Suprapubic skin (tissue), 4 donors: ENCODE results near the gene CEP112. TPM values are rescaled to one million over a fixed set of nuclear protein-coding genes. Genes with fewer than 3 reads are reported as not detected.
A peak's percentile ranks its signal among the peaks of the same experiment; 100 is the strongest.
"Not testable (repeated sequence)": the region's sequence is repeated elsewhere in the genome, so short reads cannot be mapped to it uniquely, and the experiment has no call there.

ENCODE experiments used
- DNase-seq, 2 donors: peaks; one replicate each; pipeline ENCODE4 v3.0.0-alpha.2; 2019; ENCODE audit warnings: low spot score in 2 of 2
- H3K27ac ChIP-seq: fragments of 200-600 bp; sonication (generic); one replicate; pipeline ENCODE4 v1.5.1; 2019
- H3K27me3 ChIP-seq: fragments of 200-600 bp; sonication (generic); one replicate; pipeline ENCODE4 v1.5.1; 2019
- H3K36me3 ChIP-seq: fragments of 200-600 bp; sonication (generic); one replicate; pipeline ENCODE4 v1.5.1; 2019
- H3K4me1 ChIP-seq: fragments of 200-600 bp; sonication (generic); one replicate; pipeline ENCODE4 v1.5.1; 2019
- H3K4me3 ChIP-seq: fragments of 200-600 bp; sonication (generic); one replicate; pipeline ENCODE4 v1.5.1; 2019; ENCODE audit warnings: mild to moderate bottlenecking
- H3K9me3 ChIP-seq: fragments of 200-600 bp; sonication (generic); one replicate; pipeline ENCODE4 v1.5.1; 2019
- CTCF ChIP-seq, 2 donors: fragments of 200-600 bp in 1 of 2; fragments of 450-650 bp in 1 of 2; sonication (generic) in 1 of 2; IDR thresholded peaks; one replicate each; pipeline ENCODE4 v1.5.1; 2016 to 2019; ENCODE audit warnings: antibody characterized with exemption in 2 of 2, mild to moderate bottlenecking in 1 of 2, moderate library complexity in 1 of 2
- EP300 ChIP-seq: sonication (generic); formaldehyde crosslinking; IDR thresholded peaks from one replicate; pipeline ENCODE4 v1.6.1; 2017; ENCODE audit warnings: antibody characterized with exemption
- POLR2A ChIP-seq, 2 donors: fragments of 450-650 bp; IDR thresholded peaks; one replicate each; pipeline ENCODE4 v1.6.1; 2017; ENCODE audit warnings: antibody characterized with exemption in 2 of 2, mild to moderate bottlenecking in 2 of 2, moderate library complexity in 2 of 2
- POLR2AphosphoS5 ChIP-seq, 3 donors: sonication (generic); formaldehyde crosslinking; IDR thresholded peaks; one replicate each; pipeline ENCODE4 v1.6.1; 2017; ENCODE audit warnings: antibody characterized with exemption in 3 of 3
- WGBS: methylation state at CpG from one replicate; pipeline ENCODE4 v1.1.5; 2018; 5-methylcytosine and 5-hydroxymethylcytosine counted together
- total RNA-seq, 4 donors: library from RNA; depleted of rRNA; stranded (reverse); fragments of >200 nt; gene quantifications; one replicate each; pipeline ENCODE4 v1.1.0, GENCODE V29; 2016

CEP112 gene
- total RNA-seq, 4 donors from 2014 or later: 0.68 to 14.1 (median 6.6) TPM

- 75% methylated on average over 3 of the region's 3 CpGs for WGBS
- Histone ChIP-seq H3K9me3 (no peaks in the 10 kb centered on the region), H3K27me3 (no peaks in the 10 kb centered on the region), H3K36me3 (no peaks in the 10 kb centered on the region), H3K4me1 (no peaks in the 10 kb centered on the region), H3K4me3 (no peak overlapping the region), H3K27ac (no peak overlapping the region)
- DNase-seq: no peak
- no peak for TF ChIP-seq EP300
- TF ChIP-seq POLR2A (IDR thresholded peaks at IDR 0.05): no peak
- TF ChIP-seq POLR2AphosphoS5 (IDR thresholded peaks at IDR 0.05): no peak
- TF ChIP-seq CTCF (IDR thresholded peaks at IDR 0.05): no peak
Measured at GRCh38 chr17:66169839-66170238, 22.1 kb downstream of the CEP112 start.

GRCh38 chr17:66167189-66167815 lies 24.6 kb downstream of the CEP112 start:
- Histone ChIP-seq H3K4me1 (no peaks in the 10 kb centered on the region), H3K9me3 (no peaks in the 10 kb centered on the region), H3K36me3 (no peaks in the 10 kb centered on the region), H3K27me3 (no peaks in the 10 kb centered on the region), H3K4me3 (no peak overlapping the region), H3K27ac (no peak overlapping the region)
- TF ChIP-seq POLR2A (IDR thresholded peaks at IDR 0.05) (no peak), EP300 (no peak), CTCF (IDR thresholded peaks at IDR 0.05) (no peak), POLR2AphosphoS5 (IDR thresholded peaks at IDR 0.05) (no peak)
- 81% methylated on average over 5 of the region's 5 CpGs for WGBS
- DNase-seq: no peak

- TF ChIP-seq POLR2A (IDR thresholded peaks at IDR 0.05): no peak
- no peak for TF ChIP-seq EP300
- TF ChIP-seq CTCF (IDR thresholded peaks at IDR 0.05): peak; percentile 44 to 62
- Histone ChIP-seq H3K27me3 (no peaks in the 10 kb centered on the region), H3K36me3 (no peaks in the 10 kb centered on the region), H3K4me1 (no peaks in the 10 kb centered on the region), H3K4me3 (no peak overlapping the region), H3K27ac (no peak overlapping the region), H3K9me3 (no peaks in the 10 kb centered on the region)
- no peak for DNase-seq
Measured at GRCh38 chr17:66165537-66166123, 26.3 kb downstream of the CEP112 start.

GRCh38 chr17:66155055-66155454 lies 36.9 kb downstream of the CEP112 start:
- H3K27me3 ChIP-seq, H3K4me3 ChIP-seq, H3K9me3 ChIP-seq, H3K27ac ChIP-seq, DNase-seq, H3K4me1 ChIP-seq, H3K36me3 ChIP-seq: not testable (repeated sequence)
- WGBS: 81% methylated on average over 4 of the region's 4 CpGs

GRCh38 chr17:66152756-66153155 lies 39.2 kb downstream of the CEP112 start:
- DNase-seq: no peak

GRCh38 chr17:66150708-66151107 lies 41.2 kb downstream of the CEP112 start:
- no peak for DNase-seq
- H3K27me3 ChIP-seq: no peaks in the 10 kb centered on the region
- H3K36me3 ChIP-seq: no peaks in the 10 kb centered on the region
- TF ChIP-seq CTCF (IDR thresholded peaks at IDR 0.05) (no peak), POLR2A (IDR thresholded peaks at IDR 0.05) (no peak), POLR2AphosphoS5 (IDR thresholded peaks at IDR 0.05) (no peak), EP300 (no peak)
- no peak overlapping the region for H3K27ac ChIP-seq
- no peaks in the 10 kb centered on the region for H3K9me3 ChIP-seq
- no peak overlapping the region for H3K4me3 ChIP-seq
- no peaks in the 10 kb centered on the region for H3K4me1 ChIP-seq

More at GRCh38 chr17:66152756-66153155, 39.2 kb downstream of the CEP112 start:
- Histone ChIP-seq H3K27ac (no peak overlapping the region), H3K4me1 (no peaks in the 10 kb centered on the region), H3K36me3 (no peaks in the 10 kb centered on the region), H3K9me3 (no peaks in the 10 kb centered on the region), H3K4me3 (no peak overlapping the region), H3K27me3 (no peaks in the 10 kb centered on the region)
- 32% methylated on average over 2 of the region's 2 CpGs for WGBS
- TF ChIP-seq POLR2AphosphoS5 (IDR thresholded peaks at IDR 0.05): no peak
